GM18517 (cell line): ENCODE measurements around the gene INPP5D.
"Not testable (repeated sequence)": the region's sequence is repeated elsewhere in the genome, so short reads cannot be mapped to it uniquely, and the experiment has no call there.

Experiments used
- ATAC-seq: cut with Tn5 transposase; IDR thresholded peaks from one replicate; pipeline ENCODE4 v1.9.1; 2021; ENCODE audit warnings: mild to moderate bottlenecking, moderate library complexity; ENCODE audit not compliant: unreplicated experiment

INPP5D gene

GRCh38 chr2:233091595-233092375 lies 31.6 kb downstream of the INPP5D start:
- peak; percentile 11 for ATAC-seq

DNA sequence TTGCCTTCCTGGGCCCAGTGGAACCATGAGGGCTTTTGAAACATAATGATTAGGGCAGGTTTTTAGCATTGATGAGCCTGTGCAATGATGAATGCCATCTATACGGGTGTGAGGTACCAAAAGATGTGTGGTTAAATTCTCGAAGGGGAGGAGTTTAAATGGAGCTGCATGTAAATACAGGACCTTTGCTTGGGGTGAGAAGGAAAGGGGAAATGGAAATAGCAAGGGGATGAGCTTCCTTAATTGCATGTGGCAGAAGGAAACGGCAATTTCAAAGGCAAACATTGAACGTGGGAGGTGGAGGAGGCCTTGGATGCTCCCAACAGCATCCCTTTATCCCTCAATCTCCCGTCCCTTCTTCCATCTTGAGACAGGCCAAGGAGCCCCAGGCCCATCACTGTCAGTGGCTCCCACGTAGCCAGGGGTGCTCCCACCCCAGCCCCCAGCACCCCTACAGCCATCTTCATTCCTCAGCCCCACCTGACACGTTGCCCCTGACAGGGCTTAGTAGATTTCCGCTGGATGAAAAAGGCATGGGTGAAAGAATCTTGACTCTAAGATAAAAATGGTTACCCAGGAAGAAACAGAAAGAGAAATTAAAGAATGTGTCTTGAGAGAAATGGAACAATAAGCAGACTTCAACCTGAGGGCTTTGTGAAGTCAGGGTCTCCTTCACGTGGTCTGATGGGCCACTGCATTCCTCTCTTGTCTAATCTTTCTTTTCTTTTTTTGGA lies 32.5 kb downstream of the INPP5D start:
- ATAC-seq: peak; percentile 55

- no peak for ATAC-seq
Observed at GRCh38 chr2:233093166-233093448, 33.0 kb downstream of the INPP5D start.

DNA sequence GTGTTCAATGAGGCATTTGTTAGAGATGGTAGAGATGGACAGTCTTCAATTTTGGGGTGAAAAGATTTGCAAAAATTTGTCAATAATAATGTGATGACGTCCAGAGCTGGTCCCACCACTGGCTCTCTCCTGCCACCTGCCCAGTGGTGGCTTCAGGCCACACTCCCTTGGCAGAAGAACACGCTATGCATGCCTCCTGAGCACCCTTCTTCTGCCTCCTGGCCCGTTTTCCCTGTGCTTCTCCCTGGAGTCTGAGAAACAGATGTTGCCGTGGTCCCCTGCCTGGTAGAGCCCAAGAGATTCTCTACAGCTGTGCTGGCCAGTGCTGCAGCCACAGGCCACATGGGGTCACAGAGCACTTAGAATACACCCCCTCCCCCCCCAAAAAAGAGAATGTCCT lies 33.6 kb downstream of the INPP5D start:
- no peak for ATAC-seq

DNA sequence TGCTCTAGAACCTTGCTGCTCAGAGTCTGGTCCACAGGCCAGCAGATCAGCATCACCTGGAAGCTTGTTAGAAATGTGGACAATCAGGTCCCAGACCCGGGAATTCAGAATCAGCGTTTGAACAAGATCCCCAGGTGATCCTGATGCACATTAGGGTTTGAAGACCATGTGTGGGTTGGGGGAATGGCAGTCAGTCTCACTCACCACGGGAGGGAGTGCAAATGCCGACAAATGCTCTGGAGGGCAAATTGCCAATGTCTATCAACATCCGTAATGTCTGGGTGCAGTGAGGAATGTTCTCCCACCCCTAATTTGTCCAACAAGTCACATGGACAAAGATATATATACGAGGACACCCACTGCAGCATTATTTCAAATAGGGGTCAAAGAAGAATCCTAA lies 34.5 kb downstream of the INPP5D start:
- no peak for ATAC-seq

GRCh38 chr2:233096006-233096405 lies 35.9 kb downstream of the INPP5D start:
- ATAC-seq: no peak

DNA sequence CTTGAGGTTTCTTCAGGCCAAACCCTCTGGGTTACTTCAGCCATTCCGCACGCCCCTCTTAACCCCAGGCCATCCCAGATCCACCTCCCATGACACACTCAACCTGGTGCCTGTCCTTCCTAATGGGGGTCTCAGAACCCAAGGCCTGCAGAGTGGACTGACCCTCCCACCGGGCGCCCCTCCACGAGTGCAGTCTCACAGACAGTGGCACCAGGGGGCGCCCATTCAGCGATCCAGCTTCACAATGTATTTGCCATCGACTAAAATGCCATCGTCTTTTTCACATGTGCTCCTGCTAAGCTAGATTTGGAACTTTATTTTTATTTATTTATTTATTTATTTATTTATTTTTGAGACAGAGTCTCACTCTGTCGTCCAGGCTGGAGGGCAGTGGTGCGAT lies 38.5 kb downstream of the INPP5D start:
- no peak for ATAC-seq

DNA sequence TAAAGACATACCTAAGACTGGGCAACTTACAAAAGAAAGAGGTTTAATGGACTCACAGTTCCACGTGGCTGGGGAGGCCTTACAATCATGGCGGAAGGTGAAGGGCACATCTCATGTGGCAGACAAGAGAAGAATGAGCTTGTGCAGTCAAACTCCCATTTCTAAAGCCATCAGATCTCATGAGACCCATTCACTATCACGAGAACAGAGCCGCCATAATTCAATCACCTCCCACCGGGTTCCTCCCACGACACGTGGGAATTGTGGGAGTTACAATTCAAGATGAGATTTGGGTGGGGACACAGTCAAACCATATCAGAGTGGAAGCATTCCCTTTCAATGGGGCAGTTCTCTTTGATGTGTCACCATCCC lies 39.7 kb downstream of the INPP5D start:
- ATAC-seq: not testable (repeated sequence)

GRCh38 chr2:233100192-233100998 lies 40.3 kb downstream of the INPP5D start:
- ATAC-seq: peak; percentile 80

DNA sequence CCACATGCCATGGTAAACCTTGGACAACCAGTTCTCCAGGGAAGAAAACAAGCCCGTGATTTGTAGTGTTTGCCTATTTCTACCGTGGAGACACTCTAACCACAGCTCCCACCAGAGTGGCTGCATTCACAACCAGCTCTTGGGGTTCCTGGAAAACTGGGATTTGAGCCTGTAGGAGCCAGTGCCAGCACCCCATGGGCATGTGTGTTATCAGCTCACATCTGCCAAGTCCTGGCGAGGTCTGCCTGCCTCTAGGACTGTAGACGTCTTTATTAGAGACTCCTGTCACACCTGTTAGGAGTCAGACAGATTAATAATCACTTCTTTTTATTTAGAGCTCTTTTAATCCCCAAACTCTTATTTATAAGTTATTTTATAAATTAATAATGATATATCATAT lies 41.0 kb downstream of the INPP5D start:
- ATAC-seq: no peak

DNA sequence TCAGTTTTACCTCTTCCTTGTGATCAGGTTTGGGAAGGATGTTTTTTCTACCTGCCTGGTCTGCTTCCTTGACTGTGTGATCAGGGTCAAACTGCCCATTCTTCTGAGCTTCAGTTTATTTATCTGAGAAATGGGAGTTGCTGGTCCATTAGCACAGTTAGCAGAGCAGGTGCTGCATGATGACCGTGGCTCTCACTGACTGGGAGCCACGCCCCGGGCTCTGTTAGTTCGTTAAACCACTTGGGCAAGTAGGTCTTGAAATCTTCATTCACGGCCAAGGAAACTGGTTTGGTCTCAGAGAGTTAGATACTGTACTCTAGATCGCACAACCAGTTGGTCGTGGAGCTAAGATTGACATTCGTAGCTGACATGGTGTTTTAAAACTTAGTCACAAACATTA lies 41.7 kb downstream of the INPP5D start:
- ATAC-seq: no peak

- no peak for ATAC-seq
Observed at GRCh38 chr2:233105156-233105895, 45.2 kb downstream of the INPP5D start.

DNA sequence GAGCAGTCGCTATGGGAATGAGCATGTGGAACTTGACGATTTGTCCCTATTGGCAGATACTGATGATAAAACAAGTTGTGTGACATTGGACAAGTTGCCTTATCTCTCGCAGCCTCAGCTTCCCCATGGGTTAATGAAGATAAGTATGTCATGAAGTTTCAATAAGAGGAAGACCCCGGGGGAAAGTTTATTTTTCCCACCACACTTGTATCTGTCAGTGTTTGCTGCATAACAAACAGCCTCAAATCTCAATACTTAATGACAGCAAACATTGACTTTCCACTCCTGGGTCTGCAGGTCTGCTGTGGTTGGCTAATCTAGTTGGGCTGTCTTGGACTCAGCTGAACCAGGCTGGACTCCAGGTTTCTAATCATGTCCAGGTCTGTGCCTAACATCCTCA lies 45.8 kb downstream of the INPP5D start:
- ATAC-seq: no peak

DNA sequence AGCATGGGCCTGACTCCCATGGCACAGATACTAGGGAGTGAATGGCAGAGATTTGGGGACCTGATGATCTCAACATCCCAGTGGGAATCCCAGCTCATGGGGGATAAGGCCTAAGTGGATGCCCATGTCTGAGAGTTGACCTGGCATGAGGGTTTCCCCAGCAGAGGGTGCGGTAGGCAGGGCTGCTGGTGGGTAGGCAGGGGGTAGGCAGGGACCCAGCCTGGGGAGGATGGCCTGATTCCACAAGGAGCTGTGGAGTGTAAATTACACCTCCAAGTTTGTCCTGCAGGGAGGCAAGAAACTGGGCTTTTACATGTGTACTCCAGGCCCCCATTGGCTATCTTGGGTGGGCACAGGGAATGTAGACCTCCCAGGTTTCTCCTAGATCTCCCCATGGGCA lies 46.9 kb downstream of the INPP5D start:
- ATAC-seq: no peak

DNA sequence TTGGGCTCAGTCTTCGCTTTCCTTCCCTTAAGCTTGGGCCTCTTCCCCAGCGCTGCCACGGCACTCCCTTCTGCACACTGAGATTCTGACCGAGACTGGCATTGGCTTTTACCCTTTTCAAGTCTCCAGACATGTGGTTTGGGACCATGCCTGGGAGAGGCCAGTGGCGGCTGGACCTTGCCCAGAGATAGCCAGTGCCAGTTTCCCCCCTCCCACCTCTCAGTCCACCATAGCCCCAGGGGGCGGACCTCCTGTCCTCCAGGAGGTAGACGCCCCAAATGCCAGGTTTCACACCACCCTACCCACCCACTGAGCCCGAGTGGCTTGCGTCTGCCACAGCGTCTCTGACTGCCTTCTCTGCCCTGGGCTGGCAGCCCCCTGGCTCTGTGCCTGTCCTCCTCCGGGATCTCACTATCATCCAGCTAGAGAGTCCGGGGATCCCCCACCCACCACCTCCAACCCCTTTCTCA lies 47.7 kb downstream of the INPP5D start:
- ATAC-seq: no peak

DNA sequence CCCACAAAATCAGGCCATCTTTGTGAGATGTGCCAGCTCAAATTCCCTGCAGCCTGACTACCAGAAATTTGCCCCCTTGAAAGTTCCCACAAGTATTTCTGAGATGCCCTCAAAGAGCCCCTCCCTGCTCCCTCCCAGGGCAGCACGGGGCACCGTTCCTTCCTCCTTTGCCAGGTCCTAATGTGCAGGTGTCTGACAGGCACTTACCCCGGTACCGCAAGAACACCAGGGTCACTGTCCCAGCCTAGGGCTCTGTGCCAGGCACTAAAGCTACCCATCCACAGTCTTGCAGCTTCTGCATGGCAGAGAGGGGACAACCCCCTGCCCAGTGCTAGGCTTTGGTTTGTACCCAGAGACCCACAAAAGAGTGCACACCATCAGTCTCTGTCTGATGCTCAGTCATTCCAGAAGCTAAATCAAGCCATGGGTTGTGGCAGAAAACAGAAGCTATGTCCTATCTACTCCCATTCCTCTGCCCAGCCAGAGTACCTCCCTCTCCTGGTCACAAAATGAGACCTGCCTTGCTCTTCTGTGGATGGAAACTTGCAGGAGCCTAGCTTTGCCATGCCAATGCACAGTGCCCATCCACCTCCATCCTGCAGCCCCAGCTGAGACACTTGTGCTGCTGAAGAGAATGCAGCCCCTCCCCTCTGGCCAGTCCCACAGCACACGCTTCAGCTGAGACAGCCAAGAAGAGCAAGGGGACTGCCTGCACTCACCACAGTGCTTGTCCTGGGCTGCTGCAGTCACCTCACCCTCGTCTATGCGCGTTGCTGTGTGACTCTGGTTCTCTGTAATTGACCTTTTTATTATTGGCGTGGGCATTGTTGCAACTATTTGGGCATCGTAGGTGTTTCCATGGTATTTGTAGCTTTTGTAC lies 48.7 kb downstream of the INPP5D start:
- no peak for ATAC-seq

DNA sequence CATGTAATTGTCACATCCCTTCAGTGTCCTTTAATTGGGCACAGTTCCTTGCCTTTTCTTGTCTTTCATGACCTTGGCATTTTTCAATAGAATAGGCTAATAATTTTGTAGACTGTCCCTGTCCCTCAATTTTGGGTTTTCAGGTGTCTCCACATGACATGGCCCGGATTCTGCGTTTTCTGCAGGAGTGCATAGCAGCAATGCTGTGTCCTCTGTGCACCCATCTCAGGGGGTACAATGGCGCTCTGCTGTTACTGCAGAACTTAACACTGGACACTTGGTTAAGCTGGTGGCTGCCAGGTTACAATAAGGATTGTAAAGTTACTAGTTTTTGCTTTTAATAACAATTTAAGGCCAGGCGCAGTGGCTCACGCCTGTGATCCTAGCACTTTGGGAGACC lies 51.3 kb downstream of the INPP5D start:
- no peak for ATAC-seq

GRCh38 chr2:233112329-233112728 lies 52.2 kb downstream of the INPP5D start:
- ATAC-seq: no peak

GRCh38 chr2:233112776-233113452 lies 52.8 kb downstream of the INPP5D start:
- ATAC-seq: no peak
